ENCODE measurements around the gene ALKBH4. TPM values are rescaled to one million over a fixed set of nuclear protein-coding genes. Genes with fewer than 3 reads are reported as not detected.

The ALKBH4 gene
- total and polyA plus RNA-seq, 2 donors (not counting 3 experiments of a cell fraction or from before 2014, with no cell fraction given), result 5.3 to 10.8 TPM

- Histone ChIP-seq H3K9ac (replicated peaks; ENCODE audit: extremely low read depth, insufficient read depth, low read length) (no peak overlapping the region), H3K9me3 (replicated peaks; ENCODE audit: control insufficient read depth, insufficient read depth, low read length) (no peaks in the 10 kb centered on the region), H2AFZ (ENCODE audit: low read depth, low read length) (no peak overlapping the region), H3K27me3 (ENCODE audit: control insufficient read depth in 2 of 2, insufficient read depth in 2 of 2, low read length in 2 of 2) (no peaks in the 10 kb centered on the region), H3K79me2 (ENCODE audit: control insufficient read depth, insufficient read depth, low read length) (no peaks in the 10 kb centered on the region), H3K4me2 (ENCODE audit: insufficient read depth, low read length) (no peak overlapping the region), H3K9me1 (replicated peaks; ENCODE audit: control insufficient read depth, extremely low read depth, insufficient read depth, low read length) (no peaks in the 10 kb centered on the region), H3K36me3 (ENCODE audit: control insufficient read depth in 2 of 2, extremely low read depth in 1 of 2, insufficient read depth in 2 of 2, low read length in 2 of 2) (peaks cover 0 to 27% of the 10 kb centered on the region in 2 experiments), H3K27ac (ENCODE audit: insufficient read depth, low read depth, low read length) (no peak overlapping the region), H3K4me1 (ENCODE audit: control insufficient read depth, extremely low read depth, insufficient read depth, low read length) (no peaks in the 10 kb centered on the region), H3K4me3 (replicated peaks in 1 of 3; ENCODE audit: insufficient read depth in 1 of 3, low read depth in 1 of 3, low read length in 3 of 3) (no peak overlapping the region), H4K20me1 (replicated peaks; ENCODE audit: control insufficient read depth, extremely low read depth, insufficient read depth, low read length) (no peaks in the 10 kb centered on the region)
- no peak for FAIRE-seq
- intact Hi-C loops (cut with micrococcal nuclease), result no loop called here
- no peak for TF ChIP-seq JUN (IDR thresholded peaks at IDR 0.05; ENCODE audit: borderline replicate concordance, insufficient read depth, insufficient read length, low read depth)
- TF ChIP-seq FOS (IDR thresholded peaks at IDR 0.05; ENCODE audit: borderline replicate concordance, insufficient read depth, low read length), result no peak
- no peak for TF ChIP-seq POLR2AphosphoS5 (IDR thresholded peaks at IDR 0.05; ENCODE audit: insufficient read depth, low read depth, low read length)
- no peak for TF ChIP-seq MYC (IDR thresholded peaks at IDR 0.05; ENCODE audit: low read depth, low read length)
- no peak for TF ChIP-seq CTCF (IDR thresholded peaks at IDR 0.05; ENCODE audit: extremely low read depth in 1 of 2, insufficient read depth in 1 of 2, low read depth in 1 of 2, low read length in 2 of 2)
- no peak for TF ChIP-seq POLR2A (IDR thresholded peaks at IDR 0.05; ENCODE audit: low read depth, low read length)
- no peak for TF ChIP-seq GATA2 (IDR thresholded peaks at IDR 0.05; ENCODE audit: insufficient read depth, insufficient read length, low read depth, low read length)
- TF ChIP-seq EZH2 (IDR thresholded peaks at IDR 0.05; ENCODE audit: borderline replicate concordance, low read depth, low read length, severe bottlenecking), result no peak
- no peak for TF ChIP-seq MAX (IDR thresholded peaks at IDR 0.05; ENCODE audit: insufficient read depth, insufficient read length)
- dilution Hi-C loops (cut with MboI; ENCODE audit: extremely low pct_ligation_motif_present, low sequenced_read_pairs), result no loop called here
- no peak for DNase-seq (ENCODE audit: low read depth, low spot score)
- CTCF ChIA-PET, result interaction anchor here (1.3 to 1.8 kb wide), 2 partner anchors 36 to 45 kb away, joined by 4 to 12 read pairs; no protein-coding TSS in a partner anchor
- no TSS peak for BruUV-seq (replicated peaks)
- POLR2A ChIA-PET, result no interaction called here
These were observed 15.5 kb downstream of the ALKBH4 start for GRCh38 chr7:102449136-102449535.

Data from endothelial cell of umbilical vein (primary cell).